H1 (cell line): ENCODE results near the gene TNS1. TPM values are rescaled to one million over a fixed set of nuclear protein-coding genes. Genes with fewer than 3 reads are reported as not detected.

ENCODE experiments used
- CTCF ChIA-PET: fragments of 300-600 bp; sonication (Branson Sonifier 250); formaldehyde crosslinking; loops from one replicate; lab custom pipeline; 2021; ENCODE audit not compliant: partially characterized antibody; lab: Charles Lee
- POLR2A ChIA-PET: fragments of 300-600 bp; sonication (Branson Sonifier 250); formaldehyde crosslinking; loops from one replicate; lab custom pipeline; 2021; ENCODE audit warnings: inconsistent platforms; ENCODE audit not compliant: partially characterized antibody; lab: Charles Lee
- DNase-seq, 2 experiments: peaks; one replicate each; pipeline versions ENCODE4 v3.0.0 to v3.0.0-alpha.2; 2010 to 2022; ENCODE audit warnings: low spot score in 2 of 2, low read depth in 1 of 2, mixed read lengths in 1 of 2
- FAIRE-seq: peaks from 2 replicates; lab custom pipeline; 2011; peaks lifted over from hg19 to GRCh38; lab: Jason Lieb, UNC
- H2AFZ ChIP-seq: 2 replicates; pipeline ENCODE4 v1.8.1; 2012; ENCODE audit warnings: low read length, inconsistent platforms
- H2AK5ac ChIP-seq: 2 replicates; pipeline ENCODE4 v1.6.1; 2013; ENCODE audit warnings: low read depth, low read length
- H2BK120ac ChIP-seq: replicated peaks from 2 replicates; pipeline ENCODE3; 2013; ENCODE audit warnings: low read depth, low read length, inconsistent platforms
- H2BK12ac ChIP-seq: 2 replicates; pipeline ENCODE4 v1.6.1; 2013; ENCODE audit warnings: low read depth, low read length
- H2BK15ac ChIP-seq: 2 replicates; pipeline ENCODE4 v1.6.1; 2013; ENCODE audit warnings: low read length
- H2BK20ac ChIP-seq: 2 replicates; pipeline ENCODE4 v1.6.1; 2013; ENCODE audit warnings: low read length
- H2BK5ac ChIP-seq: 2 replicates; pipeline ENCODE4 v1.6.1; 2013; ENCODE audit warnings: low read depth, low read length
- H3K14ac ChIP-seq: 2 replicates; pipeline ENCODE4 v1.6.1; 2013; ENCODE audit warnings: inconsistent platforms; ENCODE audit not compliant: insufficient read length
- H3K18ac ChIP-seq: 2 replicates; pipeline ENCODE4 v1.6.1; 2013; ENCODE audit warnings: low read length; ENCODE audit errors: extremely low read depth
- H3K23ac ChIP-seq: 2 replicates; pipeline ENCODE4 v1.6.1; 2013; ENCODE audit warnings: inconsistent platforms; ENCODE audit not compliant: insufficient read length
- H3K23me2 ChIP-seq: 2 replicates; pipeline ENCODE4 v1.6.1; 2013; ENCODE audit warnings: low read depth, low read length
- H3K27ac ChIP-seq: 2 replicates; pipeline ENCODE4 v1.6.1; 2011; ENCODE audit warnings: low read depth, low read length, inconsistent platforms
- H3K27me3 ChIP-seq, 4 experiments: replicated peaks in 1 of 4; 1 replicate in 1 of 4; 2 replicates in 3 of 4; pipeline versions ENCODE4 v1.6.1 to v1.8.1; 2011 to 2013; ENCODE audit warnings: low read length in 3 of 4, mild to moderate bottlenecking in 3 of 4, inconsistent platforms in 2 of 4, mixed read lengths in 2 of 4, moderate library complexity in 1 of 4; ENCODE audit not compliant: control insufficient read depth in 3 of 4, insufficient read depth in 3 of 4; ENCODE audit errors: extremely low read depth in 1 of 4
- H3K36me3 ChIP-seq, 4 experiments: 2 replicates each; pipeline versions ENCODE4 v1.6.1 to v1.8.1; 2011 to 2013; ENCODE audit warnings: mild to moderate bottlenecking in 4 of 4, low read length in 3 of 4, moderate library complexity in 2 of 4, control low read depth in 1 of 4, inconsistent platforms in 1 of 4; ENCODE audit not compliant: insufficient read depth in 4 of 4, control insufficient read depth in 2 of 4
- H3K4ac ChIP-seq: replicated peaks from 2 replicates; pipeline ENCODE3; 2013; ENCODE audit warnings: low read length, low read depth, mixed read lengths, inconsistent platforms; ENCODE audit not compliant: insufficient read length
- H3K4me1 ChIP-seq, 4 experiments: replicated peaks in 1 of 4; 1 replicate in 1 of 4; 2 replicates in 3 of 4; pipeline versions ENCODE4 v1.6.1 to v1.8.1; 2011 to 2013; ENCODE audit warnings: low read length in 3 of 4, inconsistent platforms in 2 of 4, mixed read lengths in 1 of 4; ENCODE audit not compliant: insufficient read depth in 4 of 4, control insufficient read depth in 3 of 4
- H3K4me2 ChIP-seq, 2 experiments: 2 replicates each; pipeline versions ENCODE4 v1.6.1 to v1.8.1; 2011 to 2013; ENCODE audit warnings: low read depth in 2 of 2, low read length in 2 of 2, control low read depth in 1 of 2, inconsistent platforms in 1 of 2, mild to moderate bottlenecking in 1 of 2; ENCODE audit not compliant: insufficient read depth in 1 of 2
- H3K4me3 ChIP-seq, 4 experiments: fragments of 200-600, 300-600 bp in 1 of 4; sonication (generic), shearing (Covaris generic), sonication (Bioruptor Twin) in 1 of 4; 2 replicates each; pipeline versions ENCODE4 v1.5.1 to v1.8.1; 2011 to 2016; ENCODE audit warnings: low read length in 4 of 4, low read depth in 3 of 4, control low read depth in 2 of 4, inconsistent platforms in 2 of 4, mild to moderate bottlenecking in 2 of 4, mixed read lengths in 1 of 4, moderate library complexity in 1 of 4; ENCODE audit not compliant: insufficient read depth in 2 of 4; ENCODE audit errors: extremely low read depth in 1 of 4
- H3K56ac ChIP-seq: replicated peaks from 2 replicates; pipeline ENCODE3; 2013; ENCODE audit warnings: low read depth, mild to moderate bottlenecking, mixed read lengths, low read length, inconsistent platforms; ENCODE audit not compliant: insufficient read length
- H3K79me1 ChIP-seq: 2 replicates; pipeline ENCODE4 v1.6.1; 2013; ENCODE audit warnings: low read depth, low read length, control low read depth
- H3K79me2 ChIP-seq, 2 experiments: 2 replicates each; pipeline versions ENCODE4 v1.6.1 to v1.8.1; 2012 to 2013; ENCODE audit warnings: low read length in 2 of 2, mild to moderate bottlenecking in 2 of 2, inconsistent platforms in 1 of 2; ENCODE audit not compliant: insufficient read depth in 2 of 2, control insufficient read depth in 1 of 2
- H3K9ac ChIP-seq, 4 experiments: replicated peaks in 1 of 4; 1 replicate in 1 of 4; 2 replicates in 3 of 4; pipeline versions ENCODE4 v1.6.1 to v1.8.1; 2011 to 2013; ENCODE audit warnings: low read depth in 3 of 4, low read length in 3 of 4, control low read depth in 2 of 4, mild to moderate bottlenecking in 2 of 4, moderate library complexity in 2 of 4, inconsistent platforms in 1 of 4; ENCODE audit errors: extremely low read depth in 1 of 4
- H3K9me3 ChIP-seq, 2 experiments: 2 replicates each; pipeline versions ENCODE4 v1.6.1 to v1.8.1; 2012 to 2013; ENCODE audit warnings: mild to moderate bottlenecking in 2 of 2, moderate library complexity in 2 of 2, control low read depth in 1 of 2, inconsistent platforms in 1 of 2, low read depth in 1 of 2, low read length in 1 of 2, mixed read lengths in 1 of 2; ENCODE audit not compliant: insufficient read depth in 2 of 2
- H4K20me1 ChIP-seq, 2 experiments: replicated peaks in 1 of 2; 2 replicates each; pipeline versions ENCODE3 to v1.8.1; 2011 to 2013; ENCODE audit warnings: inconsistent platforms in 2 of 2, low read length in 2 of 2, mild to moderate bottlenecking in 1 of 2; ENCODE audit not compliant: insufficient read depth in 2 of 2, control insufficient read depth in 1 of 2
- H4K5ac ChIP-seq: 2 replicates; pipeline ENCODE4 v1.6.1; 2013; ENCODE audit warnings: low read length, low read depth, mixed read lengths, inconsistent platforms; ENCODE audit not compliant: insufficient read length
- H4K8ac ChIP-seq: 2 replicates; pipeline ENCODE4 v1.8.0; 2013; ENCODE audit warnings: mild to moderate bottlenecking, moderate library complexity, low read length, inconsistent platforms; ENCODE audit not compliant: insufficient read depth; ENCODE audit errors: extremely low read depth
- H4K91ac ChIP-seq: replicated peaks from 2 replicates; pipeline ENCODE3; 2013; ENCODE audit warnings: low read length, mixed read lengths, inconsistent platforms; ENCODE audit not compliant: insufficient read length
- ASH2L ChIP-seq: fragments of 200-600, 300-600 bp; sonication (generic); IDR thresholded peaks from one replicate; pipeline ENCODE4 v1.7.1; 2017; ENCODE audit warnings: low read length
- CREB1 ChIP-seq: IDR thresholded peaks from 2 replicates; pipeline ENCODE4 v1.6.1; 2012; ENCODE audit warnings: inconsistent platforms
- CTBP2 ChIP-seq: IDR thresholded peaks from 2 replicates; pipeline ENCODE4 v1.7.0; 2011; ENCODE audit warnings: borderline replicate concordance, mild to moderate bottlenecking, moderate library complexity, mixed read lengths, low read length; ENCODE audit not compliant: insufficient read depth, insufficient read length
- EZH2 ChIP-seq: fragments of 200-600 bp; sonication (generic); IDR thresholded peaks from 2 replicates; pipeline ENCODE4 v1.7.1; 2012; ENCODE audit warnings: low read depth, mild to moderate bottlenecking, moderate library complexity, low read length, inconsistent platforms; ENCODE audit not compliant: severe bottlenecking
- GTF2F1 ChIP-seq: IDR thresholded peaks from 2 replicates; pipeline ENCODE4 v1.6.1; 2012; ENCODE audit warnings: low read depth, low read length, improper control_type of control experiment, borderline replicate concordance
- NRF1 ChIP-seq: IDR thresholded peaks from 2 replicates; pipeline ENCODE4 v1.6.1; 2011; ENCODE audit warnings: mild to moderate bottlenecking, low read depth, low read length, improper control_type of control experiment
- RBBP5 ChIP-seq: IDR thresholded peaks from 2 replicates; pipeline ENCODE4 v1.7.1; 2012; ENCODE audit warnings: low read depth, mild to moderate bottlenecking, inconsistent platforms, low read length, moderate library complexity, borderline replicate concordance
- SIRT6 ChIP-seq: IDR thresholded peaks from one replicate; pipeline ENCODE4 v1.7.1; 2012; ENCODE audit warnings: low read length, inconsistent platforms
- TBP ChIP-seq: IDR thresholded peaks from 2 replicates; pipeline ENCODE4 v1.6.1; 2011; ENCODE audit warnings: low read depth, low read length, improper control_type of control experiment
- WGBS, 2 experiments: shearing (Covaris generic) in 1 of 2; methylation state at CpG; one replicate each; pipeline versions ENCODE4 v1.1.6 to v1.1.7; 2013 to 2015; ENCODE audit warnings: low lambda C conversion rate in 2 of 2, mixed read lengths in 2 of 2, inconsistent platforms in 1 of 2, low coverage in 1 of 2, missing lambda C conversion rate in 1 of 2; ENCODE audit not compliant: insufficient replicate concordance in 2 of 2, insufficient coverage in 1 of 2, insufficient read length in 1 of 2; ENCODE audit errors: extremely low coverage in 1 of 2, missing lambda C conversion rate in 1 of 2; 5-methylcytosine and 5-hydroxymethylcytosine counted together
- polyA plus RNA-seq, 7 experiments: library from polyadenylated mRNA; depleted of rRNA in 3 of 7; stranded (reverse) in 5 of 7; unstranded in 2 of 7; fragments of >200 nt in 5 of 7; fragments of 200-250 nt in 2 of 7; gene quantifications; 1 replicate in 5 of 7; 2 replicates in 1 of 7; 4 replicates in 1 of 7; pipeline versions ENCODE4 v1.2.1 to v1.2.3, GENCODE V29; 2011 to 2013; ENCODE audit warnings: missing spikeins in 2 of 7, mixed read lengths in 2 of 7
- total RNA-seq: library from RNA; stranded (reverse); fragmentation: NEBNext Ultra II Directional; extraction: Animal tissue kit (Norgen Biotek cat#: 25700); gene quantifications from 2 replicates; pipeline ENCODE4 v1.2.1, GENCODE V29; 2021

Gene TNS1
- total and polyA plus RNA-seq, 2 of the 8 experiments (the other 6 are each of a cell fraction or from before 2014, with no cell fraction given) = 1.5 to 5.1 TPM

DNA sequence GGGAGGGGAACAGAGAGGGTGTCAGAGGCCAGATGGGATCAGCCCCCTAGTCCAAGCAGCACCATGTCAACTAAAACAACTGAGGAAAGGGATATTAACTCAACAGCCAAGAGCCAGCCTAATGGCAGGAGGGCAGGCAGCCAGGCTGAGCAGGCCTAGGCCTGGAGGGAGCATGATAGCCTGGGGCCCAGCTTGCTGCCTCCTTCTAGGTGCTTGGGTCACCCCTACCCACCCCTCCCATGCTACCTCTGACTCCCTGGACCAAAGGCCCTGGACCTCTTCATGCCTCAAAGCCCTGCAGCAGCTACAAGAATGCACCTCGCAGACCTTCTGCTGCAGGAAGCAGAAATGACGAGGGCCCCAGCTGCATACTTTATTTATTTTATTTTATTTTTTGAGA is 22.1 kb upstream of the TNS1 start:
- Histone ChIP-seq H4K20me1 (no peaks in the 10 kb centered on the region), H3K18ac (no peak overlapping the region), H3K9me3 (no peaks in the 10 kb centered on the region), H3K36me3 (no peaks in the 10 kb centered on the region), H4K5ac (no peak overlapping the region), H2BK12ac (peak overlapping the region; percentile 87; the same call in 1 of the 2 replicates), H4K91ac (no peak overlapping the region), H3K79me1 (no peaks in the 10 kb centered on the region; the same call in 1 of the 2 replicates), H3K27ac (no peak overlapping the region), H2BK20ac (peak overlapping the region; percentile 32; the same call in 1 of the 2 replicates), H3K4ac (no peak overlapping the region), H3K23ac (no peak overlapping the region), H3K79me2 (no peaks in the 10 kb centered on the region), H3K9ac (no peak overlapping the region), H3K23me2 (no peaks in the 10 kb centered on the region), H3K4me3 (no peak overlapping the region), H2BK5ac (no peak overlapping the region), H3K14ac (no peak overlapping the region), H2AK5ac (no peak overlapping the region), H3K4me1 (peaks cover 0 to 16% (median 5%) of the 10 kb centered on the region in 4 experiments; a peak in 6 of 7 replicates), H3K4me2 (no peak overlapping the region), H2BK120ac (no peak overlapping the region), H4K8ac (no peak overlapping the region), H3K27me3 (no peaks in the 10 kb centered on the region), H3K56ac (no peak overlapping the region), H2BK15ac (no peak overlapping the region), H2AFZ (no peak overlapping the region)
- DNase-seq = peak in 1 of 2 experiments; percentile 31
- ChIA-PET POLR2A (no interaction called here), CTCF (interaction anchor here (2.1 to 5.5 kb wide), 5 partner anchors 8 to 239 kb away, joined by 7 to 22 read pairs (median 7); partner anchors contain the start of gene TNS1)
- TF ChIP-seq ASH2L = no peak
- TF ChIP-seq RBBP5 = no peak
- TF ChIP-seq EZH2 = no peak
- TF ChIP-seq CTBP2 = no peak
- TF ChIP-seq CREB1 = no peak
- TF ChIP-seq GTF2F1 = no peak
- no peak for TF ChIP-seq TBP
- no peak for TF ChIP-seq SIRT6
- TF ChIP-seq NRF1 = no peak
- no peak for FAIRE-seq
- WGBS, 2 experiments = 75% methylated on average over 2 of the region's 2 CpGs; no CpG with 5 or more reads in 1 of the 2 experiments
